Right ventricle myocardium superior (tissue), 1 donor: Measurements from ENCODE around the gene RTRAF. TPM values are rescaled to one million over a fixed set of nuclear protein-coding genes. Genes with fewer than 3 reads are reported as not detected.

Experiments
- ATAC-seq: fragments of 200-7000 bp; cut with Tn5 transposase; one replicate; pipeline ENCODE4 v1.9.1; 2020; ENCODE audit warnings: mild to moderate bottlenecking; ENCODE audit not compliant: poor library complexity
- DNase-seq: peaks from one replicate; pipeline ENCODE4 v3.0.0-alpha.2; 2020
- intact Hi-C: fragments of 100-400 bp; cut with DNase I; formaldehyde crosslinking; loops from one replicate; pipeline ENCODE4 v1.11.2; 2022
- total RNA-seq: library from RNA; stranded (reverse); fragmentation: NEBNext Ultra II Directional; extraction: Animal tissue kit (Norgen Biotek cat#: 25700); gene quantifications from one replicate; pipeline ENCODE4 v1.2.1, GENCODE V29; 2021
- donor health status: DM: no; HTN: yes; CAD: no; lungs with severe emphysema.

RTRAF gene
- total RNA-seq, 1 donor from 2014 or later, result 218 TPM

- ATAC-seq, result no peak
- intact Hi-C loops, result no loop called here
- no peak for DNase-seq
Observed at GRCh38 chr14:52059649-52060048, 70.3 kb downstream of the RTRAF start.

DNA sequence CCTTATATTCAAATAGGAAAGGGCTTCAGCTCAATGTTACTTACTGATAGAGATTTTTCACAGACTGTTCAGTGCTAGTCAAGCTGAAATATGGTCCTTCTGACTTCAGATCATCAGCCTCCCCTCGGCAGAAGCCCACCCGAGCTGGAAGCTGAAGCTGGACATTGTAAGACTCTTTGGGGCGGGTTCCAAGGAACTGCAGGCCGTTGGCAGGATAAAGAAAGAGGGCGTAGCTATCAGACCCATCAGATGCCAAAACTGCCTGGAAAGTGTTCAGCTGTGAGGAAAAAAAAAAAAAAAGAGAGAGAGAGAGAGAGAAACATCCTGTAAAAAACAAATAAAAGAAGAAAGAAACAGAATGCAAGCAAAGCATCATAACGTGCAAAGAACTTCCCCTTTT is 70.7 kb downstream of the RTRAF start:
- ATAC-seq (peak; percentile 55), DNase-seq (peak; percentile 53)
- intact Hi-C loops, result no loop called here

Other genes with a start within 250 kb of the RTRAF start
- 10.3 TPM for gene GNG2, start 128.9 kb upstream of the RTRAF start, total RNA-seq
- 39.5 TPM for gene NID2, start 79.5 kb downstream of the RTRAF start, total RNA-seq